ENCODE measurements around the gene ENTPD7. TPM values are rescaled to one million over a fixed set of nuclear protein-coding genes. Genes with fewer than 3 reads are reported as not detected.

The ENTPD7 gene
- total and polyA plus RNA-seq, 9 of the 15 experiments (the other 6 are each of a cell fraction or from before 2014, with no cell fraction given), result 1.4 to 13.9 (median 8.5) TPM

GRCh38 chr10:99620711-99621453 is 38.4 kb upstream of the ENTPD7 start (continued):
- no peak for TF ChIP-seq ZNF785 (CRISPR knock-in tag; IDR thresholded peaks at IDR 0.05)
- TF ChIP-seq ZBTB5 (IDR thresholded peaks at IDR 0.05), result no peak
- no peak for TF ChIP-seq MYBL2 (IDR thresholded peaks at IDR 0.05; ENCODE audit: low read depth)
- TF ChIP-seq MYBL2 (CRISPR knock-in tag; IDR thresholded peaks at IDR 0.05; ENCODE audit: borderline replicate concordance), result no peak
- no peak for TF ChIP-seq BCLAF1 (IDR thresholded peaks at IDR 0.05; ENCODE audit: borderline replicate concordance in 1 of 2, control insufficient read depth in 1 of 2, low read depth in 2 of 2, low read length in 1 of 2)
- peak; percentile 32; the same call in 1 of the 2 replicates for TF ChIP-seq BCOR (IDR thresholded peaks at IDR 0.05)
- TF ChIP-seq ZNF165 (CRISPR knock-in tag; IDR thresholded peaks at IDR 0.05; ENCODE audit: borderline replicate concordance), result no peak
- TF ChIP-seq SAFB2 (IDR thresholded peaks at IDR 0.05; ENCODE audit: borderline replicate concordance, low read depth, low read length, severe bottlenecking), result no peak
- no peak for TF ChIP-seq MTA1 (IDR thresholded peaks at IDR 0.05; ENCODE audit: borderline replicate concordance)
- TF ChIP-seq AFF4 (CRISPR knock-in tag; IDR thresholded peaks at IDR 0.05), result peak; percentile 82; the same call in 1 of the 2 replicates
- TF ChIP-seq ZNF586 (CRISPR knock-in tag; conservative IDR thresholded peaks at IDR 0.05), result no peak
- no peak for TF ChIP-seq HOXB6 (CRISPR knock-in tag; IDR thresholded peaks at IDR 0.05; ENCODE audit: borderline replicate concordance)
- TF ChIP-seq ELK1 (CRISPR knock-in tag; IDR thresholded peaks at IDR 0.05), result no peak
- no peak for TF ChIP-seq MCM3 (IDR thresholded peaks at IDR 0.05)
- TF ChIP-seq ELF1 (tag; IDR thresholded peaks at IDR 0.05), result no peak
- no peak for TF ChIP-seq RAD51 (IDR thresholded peaks at IDR 0.05; ENCODE audit: borderline replicate concordance, low read depth)
- TF ChIP-seq ZNF140 (CRISPR knock-in tag; IDR thresholded peaks at IDR 0.05), result no peak
- peak; percentile 86 for TF ChIP-seq EGR1 (conservative IDR thresholded peaks at IDR 0.05)
- no peak for TF ChIP-seq ZNF384 (IDR thresholded peaks at IDR 0.05; ENCODE audit: low read depth, low read length)
